Measurements from ENCODE around the gene DDX39A.
"Not testable (repeated sequence)": the region's sequence is repeated elsewhere in the genome, so short reads cannot be mapped to it uniquely, and the experiment has no call there.

DDX39A gene

DNA sequence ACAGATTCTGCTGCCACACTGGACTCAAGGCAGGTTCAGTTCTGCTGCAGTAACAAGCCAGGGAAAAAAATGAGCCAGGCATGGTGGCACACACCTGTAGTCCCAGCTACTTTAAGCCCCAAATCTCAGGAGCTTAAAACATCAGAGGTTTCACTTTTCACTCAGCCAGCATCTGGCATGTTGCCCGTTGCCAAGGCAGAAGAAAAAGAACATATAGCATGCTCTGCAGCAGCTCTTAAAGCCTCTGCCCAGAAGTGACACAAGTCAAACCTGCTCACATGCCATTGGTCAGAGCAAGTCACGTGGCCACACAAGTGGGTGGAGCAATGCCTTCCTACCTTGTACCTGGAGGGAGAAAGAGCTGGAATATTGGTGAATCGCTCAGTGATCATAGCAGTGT lies 52.6 kb downstream of the DDX39A start:
- Histone ChIP-seq H3K9me2 (replicated peaks; ENCODE audit: insufficient read depth, low read length) (no peaks in the 10 kb centered on the region), H3K36me3 (ENCODE audit: low read length) (no peaks in the 10 kb centered on the region), H3K4me2 (ENCODE audit: low read depth, low read length, poor library complexity, severe bottlenecking) (peak overlapping the region; percentile 17), H4K20me1 (ENCODE audit: low read depth, low read length) (no peaks in the 10 kb centered on the region), H2AFZ (ENCODE audit: low read depth, low read length, severe bottlenecking) (no peak overlapping the region), H3K27ac (ENCODE audit: low read depth, low read length) (no peak overlapping the region), H3K9me3 (ENCODE audit: insufficient read depth, low read length) (no peaks in the 10 kb centered on the region), H3K79me2 (ENCODE audit: insufficient read depth, low read length) (no peaks in the 10 kb centered on the region), H3K9ac (ENCODE audit: low read length) (no peak overlapping the region), H3K27me3 (ENCODE audit: low read length) (no peaks in the 10 kb centered on the region), H3K4me3 (ENCODE audit: insufficient read depth, low read length, poor library complexity, severe bottlenecking) (no peak overlapping the region), H3F3A (ENCODE audit: insufficient read depth) (no peaks in the 10 kb centered on the region)
- TF ChIP-seq EZH2phosphoT487 (conservative IDR thresholded peaks at IDR 0.05; ENCODE audit: low read length): no peak
- TF ChIP-seq, protein P1, sequence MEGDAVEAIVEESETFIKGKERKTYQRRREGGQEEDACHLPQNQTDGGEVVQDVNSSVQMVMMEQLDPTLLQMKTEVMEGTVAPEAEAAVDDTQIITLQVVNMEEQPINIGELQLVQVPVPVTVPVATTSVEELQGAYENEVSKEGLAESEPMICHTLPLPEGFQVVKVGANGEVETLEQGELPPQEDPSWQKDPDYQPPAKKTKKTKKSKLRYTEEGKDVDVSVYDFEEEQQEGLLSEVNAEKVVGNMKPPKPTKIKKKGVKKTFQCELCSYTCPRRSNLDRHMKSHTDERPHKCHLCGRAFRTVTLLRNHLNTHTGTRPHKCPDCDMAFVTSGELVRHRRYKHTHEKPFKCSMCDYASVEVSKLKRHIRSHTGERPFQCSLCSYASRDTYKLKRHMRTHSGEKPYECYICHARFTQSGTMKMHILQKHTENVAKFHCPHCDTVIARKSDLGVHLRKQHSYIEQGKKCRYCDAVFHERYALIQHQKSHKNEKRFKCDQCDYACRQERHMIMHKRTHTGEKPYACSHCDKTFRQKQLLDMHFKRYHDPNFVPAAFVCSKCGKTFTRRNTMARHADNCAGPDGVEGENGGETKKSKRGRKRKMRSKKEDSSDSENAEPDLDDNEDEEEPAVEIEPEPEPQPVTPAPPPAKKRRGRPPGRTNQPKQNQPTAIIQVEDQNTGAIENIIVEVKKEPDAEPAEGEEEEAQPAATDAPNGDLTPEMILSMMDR (IDR thresholded peaks at IDR 0.05; ENCODE audit: insufficient read depth, low read length, poor library complexity, severe bottlenecking): no peak

DNA sequence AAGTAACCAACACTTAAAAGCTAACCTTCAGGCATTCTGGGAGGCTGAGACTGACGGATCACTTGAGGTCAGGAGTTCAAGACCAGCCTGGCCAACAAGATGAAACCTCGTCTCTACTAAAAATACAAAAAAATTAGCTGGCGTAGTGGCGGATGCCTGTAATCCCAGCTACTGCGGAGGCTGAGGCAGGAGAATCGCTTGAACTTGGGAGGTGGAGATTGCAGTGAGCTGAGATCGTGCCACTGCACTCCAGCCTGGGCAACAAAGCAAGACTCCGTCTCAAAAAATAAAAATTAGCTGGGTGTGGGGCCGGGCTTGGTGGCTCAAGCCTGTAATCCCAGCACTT lies 55.1 kb downstream of the DDX39A start:
- not testable (repeated sequence) for H4K20me1 ChIP-seq (ENCODE audit: low read depth, low read length); H3K4me3 ChIP-seq (ENCODE audit: insufficient read depth, low read length, poor library complexity, severe bottlenecking); H3K9me2 ChIP-seq (replicated peaks; ENCODE audit: insufficient read depth, low read length); H3K27me3 ChIP-seq (ENCODE audit: low read length); H3K9ac ChIP-seq (ENCODE audit: low read length); H3K9me3 ChIP-seq (ENCODE audit: insufficient read depth, low read length); H2AFZ ChIP-seq (ENCODE audit: low read depth, low read length, severe bottlenecking); H3K36me3 ChIP-seq (ENCODE audit: low read length); H3F3A ChIP-seq (ENCODE audit: insufficient read depth); H3K27ac ChIP-seq (ENCODE audit: low read depth, low read length); H3K79me2 ChIP-seq (ENCODE audit: insufficient read depth, low read length); H3K4me2 ChIP-seq (ENCODE audit: low read depth, low read length, poor library complexity, severe bottlenecking)

DNA sequence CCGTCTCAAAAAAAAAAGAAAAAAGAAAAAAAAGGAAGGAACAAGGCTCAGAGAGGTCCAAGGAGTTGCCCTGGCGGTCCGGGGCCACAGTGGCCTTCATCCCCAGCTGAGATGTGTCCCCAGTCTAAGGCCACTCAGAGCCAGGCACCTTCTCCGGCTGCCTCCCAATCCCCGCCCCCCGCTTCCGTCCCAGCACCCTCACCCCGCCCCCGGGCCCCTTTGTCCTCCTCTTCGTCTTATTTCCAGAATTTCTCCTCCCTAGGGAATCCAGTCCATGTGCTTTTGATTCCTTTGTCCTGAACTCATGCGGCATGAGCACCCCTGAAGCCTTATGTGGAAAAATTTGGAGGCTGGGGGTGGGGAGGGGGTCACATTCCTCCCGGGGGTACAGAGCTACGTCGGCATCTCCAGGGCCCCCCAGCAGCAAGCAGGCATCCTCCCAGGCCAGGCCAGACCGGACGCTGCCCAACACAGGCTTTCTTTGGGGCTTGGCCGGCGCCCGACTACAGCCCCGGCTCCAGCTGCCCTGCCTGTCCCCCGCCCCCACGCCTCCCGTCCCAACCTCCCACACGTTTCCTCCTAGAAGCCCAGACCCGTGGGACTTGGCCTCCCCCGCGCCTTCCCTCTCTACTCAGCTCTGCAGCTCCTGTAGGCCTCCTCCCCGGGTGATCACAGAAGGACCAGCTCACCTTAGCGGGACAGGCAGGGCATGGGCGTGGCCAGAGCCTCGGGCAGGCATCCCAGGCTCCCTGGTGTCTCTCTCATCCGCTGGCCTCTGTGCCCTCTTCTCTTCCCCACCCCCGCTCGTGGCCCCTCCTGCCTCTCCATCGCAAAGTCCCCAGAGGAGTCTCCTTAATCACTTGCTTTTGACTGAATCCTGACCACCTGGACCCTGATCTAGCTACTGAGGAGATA lies 55.7 kb downstream of the DDX39A start:
- Histone ChIP-seq H3F3A (ENCODE audit: insufficient read depth) (no peaks in the 10 kb centered on the region), H4K20me1 (ENCODE audit: low read depth, low read length) (no peaks in the 10 kb centered on the region), H3K36me3 (ENCODE audit: low read length) (no peaks in the 10 kb centered on the region), H3K79me2 (ENCODE audit: insufficient read depth, low read length) (no peaks in the 10 kb centered on the region), H3K4me3 (ENCODE audit: insufficient read depth, low read length, poor library complexity, severe bottlenecking) (no peak overlapping the region), H3K9me2 (replicated peaks; ENCODE audit: insufficient read depth, low read length) (no peaks in the 10 kb centered on the region), H3K27ac (ENCODE audit: low read depth, low read length) (no peak overlapping the region), H3K27me3 (ENCODE audit: low read length) (no peaks in the 10 kb centered on the region), H2AFZ (ENCODE audit: low read depth, low read length, severe bottlenecking) (no peak overlapping the region), H3K4me2 (ENCODE audit: low read depth, low read length, poor library complexity, severe bottlenecking) (no peak overlapping the region), H3K9ac (ENCODE audit: low read length) (no peak overlapping the region), H3K9me3 (ENCODE audit: insufficient read depth, low read length) (no peaks in the 10 kb centered on the region)
- TF ChIP-seq EZH2phosphoT487 (conservative IDR thresholded peaks at IDR 0.05; ENCODE audit: low read length): no peak
- TF ChIP-seq, protein P1 (IDR thresholded peaks at IDR 0.05; ENCODE audit: insufficient read depth, low read length, poor library complexity, severe bottlenecking): no peak

DNA sequence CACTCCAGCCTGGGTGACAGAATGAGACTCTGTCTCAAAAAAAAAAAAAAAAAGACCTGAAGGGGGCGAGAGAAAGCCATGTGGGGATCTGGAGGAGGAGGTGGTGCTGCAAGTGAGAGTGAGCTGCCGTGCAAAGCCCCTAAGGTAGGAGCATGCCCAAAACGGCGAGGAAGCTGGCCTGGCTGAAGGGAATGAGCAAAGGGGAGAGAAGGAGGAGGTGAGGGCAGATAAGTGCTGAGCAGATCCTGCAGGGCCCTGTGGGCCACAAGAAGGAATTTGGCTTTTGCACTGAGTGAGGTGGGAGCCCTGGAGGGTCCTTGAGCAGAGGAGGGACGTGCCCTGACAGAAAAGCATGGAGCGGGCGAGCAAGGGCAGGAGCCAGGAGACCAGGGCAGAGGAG lies 57.3 kb downstream of the DDX39A start:
- Histone ChIP-seq H3K27me3 (ENCODE audit: low read length) (no peaks in the 10 kb centered on the region), H3K4me2 (ENCODE audit: low read depth, low read length, poor library complexity, severe bottlenecking) (no peak overlapping the region), H4K20me1 (ENCODE audit: low read depth, low read length) (no peaks in the 10 kb centered on the region), H3K9me2 (replicated peaks; ENCODE audit: insufficient read depth, low read length) (no peaks in the 10 kb centered on the region), H3K27ac (ENCODE audit: low read depth, low read length) (no peak overlapping the region), H3F3A (ENCODE audit: insufficient read depth) (no peaks in the 10 kb centered on the region), H3K4me3 (ENCODE audit: insufficient read depth, low read length, poor library complexity, severe bottlenecking) (no peak overlapping the region), H3K79me2 (ENCODE audit: insufficient read depth, low read length) (no peaks in the 10 kb centered on the region), H3K9me3 (ENCODE audit: insufficient read depth, low read length) (no peaks in the 10 kb centered on the region), H3K9ac (ENCODE audit: low read length) (no peak overlapping the region), H2AFZ (ENCODE audit: low read depth, low read length, severe bottlenecking) (no peak overlapping the region), H3K36me3 (ENCODE audit: low read length) (no peaks in the 10 kb centered on the region)
- TF ChIP-seq, protein P1 (IDR thresholded peaks at IDR 0.05; ENCODE audit: insufficient read depth, low read length, poor library complexity, severe bottlenecking): no peak
- TF ChIP-seq EZH2phosphoT487 (conservative IDR thresholded peaks at IDR 0.05; ENCODE audit: low read length): no peak
